HG02759 (cell line): Measurements from ENCODE around the gene SETD2.

Source experiments
- ATAC-seq: cut with Tn5 transposase; IDR thresholded peaks from one replicate; pipeline ENCODE4 v1.9.1; 2021; ENCODE audit warnings: mild to moderate bottlenecking, moderate library complexity; ENCODE audit not compliant: unreplicated experiment

The SETD2 gene

DNA sequence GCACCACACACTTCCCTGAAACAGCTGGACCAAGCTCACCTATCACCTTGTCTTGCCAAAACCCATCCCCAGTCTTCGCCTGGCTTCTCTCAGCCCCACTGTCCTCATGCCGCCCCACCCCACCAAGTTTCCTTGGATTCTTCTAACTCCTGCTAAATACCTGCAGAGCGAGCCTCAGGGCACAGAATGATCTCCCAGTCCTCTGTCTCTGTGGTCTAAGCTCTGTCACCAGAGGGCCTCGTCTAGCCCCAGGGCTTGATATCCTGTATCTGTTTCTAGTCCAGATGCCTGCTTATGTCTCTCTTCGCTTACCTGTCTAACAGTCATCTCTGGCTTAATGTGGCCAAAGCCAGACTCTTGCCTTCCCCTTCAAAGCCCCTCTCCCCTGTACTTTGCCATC lies 197.1 kb downstream of the SETD2 start:
- no peak for ATAC-seq
